ENCODE measurements around the gene PLEKHH1. TPM values are rescaled to one million over a fixed set of nuclear protein-coding genes. Genes with fewer than 3 reads are reported as not detected.
"Not testable (repeated sequence)": the region's sequence is repeated elsewhere in the genome, so short reads cannot be mapped to it uniquely, and the experiment has no call there.

The PLEKHH1 gene
- total and polyA plus RNA-seq, 11 donors, result 2.4 to 9.2 (median 5.2) TPM

GRCh38 chr14:67541448-67542387, 8.6 kb downstream of the PLEKHH1 start:
- peaks cover 0 to 16% (median 0%) of the 10 kb centered on the region in 9 donors for H3K27me3 ChIP-seq
- TF ChIP-seq POLR2A (IDR thresholded peaks at IDR 0.05) (no peak), CTCF (IDR thresholded peaks at IDR 0.05) (no peak)
- H3K36me3 ChIP-seq, result no peaks in the 10 kb centered on the region
- intact Hi-C loops (cut with DNase I), result no loop called here
- no peak overlapping the region for H3K27ac ChIP-seq
- no peak overlapping the region for H3K4me3 ChIP-seq
- ATAC-seq, result no peak
- WGBS, 4 donors, result 53 to 61% (median 55%) methylated on average over 24 of the region's 24 CpGs
- DNase-seq, result no peak
- H3K9me3 ChIP-seq, result peaks cover 0 to 8% (median 0%) of the 10 kb centered on the region in 12 donors
- H3K4me1 ChIP-seq, result no peaks in the 10 kb centered on the region

DNA sequence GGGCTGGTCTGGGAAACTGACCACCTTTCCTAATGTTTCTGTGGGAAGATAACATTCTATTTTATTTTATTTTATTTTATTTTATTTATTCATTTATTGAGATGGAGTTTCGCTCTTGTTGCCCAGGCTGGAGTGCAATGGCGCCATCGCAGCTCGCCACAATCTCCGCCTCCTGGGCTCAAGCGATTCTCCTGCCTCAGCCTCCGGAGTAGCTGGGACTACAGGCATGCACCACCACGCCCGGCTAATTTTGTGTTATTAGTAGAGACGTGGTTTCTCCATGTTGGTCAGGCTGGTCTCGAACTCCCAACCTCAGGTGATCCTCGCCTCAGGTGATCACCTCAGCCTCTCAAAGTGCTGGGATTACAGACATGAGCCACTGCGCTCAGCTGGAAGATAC, 9.5 kb downstream of the PLEKHH1 start:
- peaks cover 0 to 16% (median 0%) of the 10 kb centered on the region in 9 donors for H3K27me3 ChIP-seq
- H3K4me1 ChIP-seq; H3K27ac ChIP-seq; H3K36me3 ChIP-seq; DNase-seq; ATAC-seq; H3K9me3 ChIP-seq; intact Hi-C loops (cut with DNase I); H3K4me3 ChIP-seq: not testable (repeated sequence)
- WGBS, 4 donors, result 93 to 97% (median 95%) methylated on average over 13 of the region's 13 CpGs

GRCh38 chr14:67544590-67544989, 11.5 kb downstream of the PLEKHH1 start:
- H3K4me1 ChIP-seq, result no peaks in the 10 kb centered on the region
- DNase-seq, result no peak
- no peak overlapping the region for H3K27ac ChIP-seq
- H3K9me3 ChIP-seq, result peaks cover 0 to 8% (median 0%) of the 10 kb centered on the region in 12 donors
- no peak for TF ChIP-seq CTCF (IDR thresholded peaks at IDR 0.05)
- no peak for TF ChIP-seq POLR2A (IDR thresholded peaks at IDR 0.05)
- no peaks in the 10 kb centered on the region for H3K36me3 ChIP-seq
- peaks cover 0 to 16% (median 0%) of the 10 kb centered on the region in 9 donors for H3K27me3 ChIP-seq
- no peak overlapping the region for H3K4me3 ChIP-seq
- ATAC-seq, result no peak
- intact Hi-C loops (cut with DNase I), result no loop called here
- 91 to 95% (median 93%) methylated on average over 1 of the region's 1 CpG for WGBS, 4 donors

DNA sequence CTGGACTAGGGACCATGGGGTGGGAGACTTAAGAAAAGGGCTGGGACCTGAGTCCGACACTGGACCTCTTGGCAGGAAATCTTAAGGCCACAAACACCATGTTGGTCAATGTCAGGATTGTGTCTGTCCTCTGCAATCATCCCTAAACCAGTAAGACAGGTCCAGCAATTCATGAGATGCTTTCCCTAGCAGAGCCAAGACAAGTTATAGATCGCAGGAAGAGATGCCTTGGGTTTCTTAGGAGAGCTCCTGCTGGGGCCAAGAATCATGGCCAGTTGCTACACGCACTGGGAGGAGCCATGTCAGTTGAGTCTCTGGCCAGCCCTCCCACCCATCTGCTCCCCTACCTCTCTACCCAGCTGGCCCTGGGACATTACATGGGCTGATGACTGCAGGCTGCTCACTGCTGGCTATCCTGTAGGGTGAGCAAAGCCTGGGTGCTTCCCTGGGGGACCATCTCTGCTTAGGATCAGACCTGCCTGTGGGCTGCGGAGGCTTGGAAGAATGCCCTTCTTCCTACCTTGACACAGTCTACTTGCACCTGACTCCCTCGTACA, 14.2 kb downstream of the PLEKHH1 start:
- DNase-seq, result no peak
- Histone ChIP-seq H3K4me1 (no peaks in the 10 kb centered on the region), H3K4me3 (no peak overlapping the region), H3K27me3 (peaks cover 0 to 4% (median 0%) of the 10 kb centered on the region in 9 donors), H3K36me3 (no peaks in the 10 kb centered on the region), H3K27ac (no peak overlapping the region), H3K9me3 (peaks cover 0 to 8% (median 0%) of the 10 kb centered on the region in 12 donors)
- WGBS, 4 donors, result 87 to 96% (median 89%) methylated on average over 5 of the region's 5 CpGs
- intact Hi-C loops (cut with DNase I), result no loop called here
- no peak for TF ChIP-seq CTCF (IDR thresholded peaks at IDR 0.05)
- TF ChIP-seq POLR2A (IDR thresholded peaks at IDR 0.05), result no peak
- ATAC-seq, result no peak
